Lower leg skin (tissue), 3 donors: ENCODE data around the gene GCLC.

Source experiments
- CTCF ChIP-seq, 3 donors: fragments of 450-650 bp; IDR thresholded peaks; one replicate each; pipeline ENCODE4 v1.5.1; 2016; ENCODE audit warnings: antibody characterized with exemption in 3 of 3, mild to moderate bottlenecking in 3 of 3, moderate library complexity in 2 of 3
- POLR2A ChIP-seq, 2 donors: fragments of 450-650 bp; IDR thresholded peaks; one replicate each; pipeline ENCODE4 v1.6.1; 2016 to 2017; ENCODE audit warnings: antibody characterized with exemption in 2 of 2, mild to moderate bottlenecking in 1 of 2, moderate library complexity in 1 of 2

- no peak for TF ChIP-seq POLR2A (IDR thresholded peaks at IDR 0.05)
- TF ChIP-seq CTCF (IDR thresholded peaks at IDR 0.05), result no peak
Measured at GRCh38 chr6:53517021-53517420, 27.9 kb downstream of the GCLC start.
